SK-N-SH treated with all-trans-retinoic acid at 6 μM for 48 hours (cell line): Measurements from ENCODE around the gene GFPT2.

Experiments used
- ATAC-seq: fragments of 200-7000 bp; cut with Tn5 transposase; 3 replicates; pipeline ENCODE4 v1.9.1; 2020; ENCODE audit warnings: mild to moderate bottlenecking, moderate library complexity
- ARNTL ChIP-seq: fragments of 450-650 bp; formaldehyde crosslinking; IDR thresholded peaks from 2 replicates; pipeline ENCODE4 v1.5.0; 2020; ENCODE audit warnings: low read depth, mild to moderate bottlenecking, moderate library complexity, borderline replicate concordance
- CSDC2 ChIP-seq: fragments of 250-450 bp; sonication (Bioruptor Pico); IDR thresholded peaks from 2 replicates; pipeline ENCODE4 v1.5.0; 2020; ENCODE audit warnings: mild to moderate bottlenecking, moderate library complexity
- ESRRG ChIP-seq: fragments of 250-450 bp; sonication (Bioruptor Pico); IDR thresholded peaks from 2 replicates; pipeline ENCODE4 v1.6.1; 2021; ENCODE audit warnings: mild to moderate bottlenecking
- GLIS3 ChIP-seq: fragments of 250-450 bp; sonication (Bioruptor Pico); IDR thresholded peaks from 2 replicates; pipeline ENCODE4 v1.5.0; 2020; ENCODE audit warnings: mild to moderate bottlenecking, moderate library complexity
- ISL1 ChIP-seq: fragments of 250-450 bp; sonication (Bioruptor Pico); IDR thresholded peaks from 2 replicates; pipeline ENCODE4 v2.1.2; 2022; ENCODE audit warnings: mild to moderate bottlenecking, moderate library complexity
- OSR1 ChIP-seq: fragments of 250-450 bp; sonication (Bioruptor Pico); IDR thresholded peaks from 2 replicates; pipeline ENCODE4 v1.8.0; 2022; ENCODE audit warnings: moderate library complexity, mild to moderate bottlenecking, inconsistent platforms
- PPARA ChIP-seq: fragments of 250-450 bp; sonication (Bioruptor Pico); IDR thresholded peaks from 2 replicates; pipeline ENCODE4 v1.5.0; 2020; ENCODE audit warnings: mild to moderate bottlenecking, borderline replicate concordance
- RARB ChIP-seq: fragments of 250-450 bp; sonication (Bioruptor Pico); IDR thresholded peaks from 2 replicates; pipeline ENCODE4 v1.8.0; 2021; ENCODE audit warnings: mild to moderate bottlenecking, moderate library complexity
- SNAI2 ChIP-seq: fragments of 250-450 bp; sonication (Bioruptor Pico); IDR thresholded peaks from 2 replicates; pipeline ENCODE4 v1.5.0; 2020; ENCODE audit warnings: mild to moderate bottlenecking, moderate library complexity
- TCF4 ChIP-seq: fragments of 250-450 bp; sonication (Bioruptor Pico); IDR thresholded peaks from 2 replicates; pipeline ENCODE4 v1.8.0; 2021; ENCODE audit warnings: mild to moderate bottlenecking, moderate library complexity, borderline replicate concordance
- TOX ChIP-seq: fragments of 250-450 bp; sonication (Bioruptor Pico); IDR thresholded peaks from 2 replicates; pipeline ENCODE4 v1.8.0; 2021; ENCODE audit warnings: mild to moderate bottlenecking, moderate library complexity, borderline replicate concordance
- ZFP3 ChIP-seq: fragments of 250-450 bp; sonication (Bioruptor Pico); IDR thresholded peaks from 2 replicates; pipeline ENCODE4 v1.5.0; 2020; ENCODE audit warnings: mild to moderate bottlenecking, moderate library complexity
- ZFP30 ChIP-seq: fragments of 450-650 bp; formaldehyde crosslinking; IDR thresholded peaks from 2 replicates; pipeline ENCODE4 v1.5.0; 2022; ENCODE audit warnings: mild to moderate bottlenecking, moderate library complexity
- ZNF565 ChIP-seq: fragments of 450-650 bp; formaldehyde crosslinking; conservative IDR thresholded peaks from 2 replicates; pipeline ENCODE4 v1.5.0; 2020; ENCODE audit warnings: low read depth, mild to moderate bottlenecking, moderate library complexity
- ZNF70 ChIP-seq: fragments of 450-650 bp; formaldehyde crosslinking; IDR thresholded peaks from 2 replicates; pipeline ENCODE4 v1.5.0; 2020; ENCODE audit warnings: mild to moderate bottlenecking, moderate library complexity
- ZNF8 ChIP-seq: fragments of 450-650 bp; formaldehyde crosslinking; IDR thresholded peaks from 2 replicates; pipeline ENCODE4 v1.5.0; 2020; ENCODE audit warnings: mild to moderate bottlenecking, moderate library complexity
- TF ChIP-seq, protein P1 (sequence below): fragments of 250-450 bp; sonication (Bioruptor Pico); IDR thresholded peaks from 2 replicates; pipeline ENCODE4 v1.5.0; 2020; ENCODE audit warnings: mild to moderate bottlenecking, moderate library complexity
- TF ChIP-seq, protein P2 (sequence below): fragments of 250-450 bp; sonication (Bioruptor Pico); IDR thresholded peaks from 2 replicates; pipeline ENCODE4 v1.5.1; 2021; ENCODE audit warnings: mild to moderate bottlenecking, moderate library complexity
- TF ChIP-seq, protein P3 (sequence below): fragments of 250-450 bp; sonication (Bioruptor Pico); IDR thresholded peaks from 2 replicates; pipeline ENCODE4 v1.5.1; 2020; ENCODE audit warnings: low read depth, mild to moderate bottlenecking, moderate library complexity
- TF ChIP-seq, protein P4 (sequence below): fragments of 250-450 bp; sonication (Bioruptor Pico); IDR thresholded peaks from 2 replicates; pipeline ENCODE4 v1.8.0; 2021; ENCODE audit warnings: low read depth, mild to moderate bottlenecking, moderate library complexity, borderline replicate concordance

GFPT2 gene

DNA sequence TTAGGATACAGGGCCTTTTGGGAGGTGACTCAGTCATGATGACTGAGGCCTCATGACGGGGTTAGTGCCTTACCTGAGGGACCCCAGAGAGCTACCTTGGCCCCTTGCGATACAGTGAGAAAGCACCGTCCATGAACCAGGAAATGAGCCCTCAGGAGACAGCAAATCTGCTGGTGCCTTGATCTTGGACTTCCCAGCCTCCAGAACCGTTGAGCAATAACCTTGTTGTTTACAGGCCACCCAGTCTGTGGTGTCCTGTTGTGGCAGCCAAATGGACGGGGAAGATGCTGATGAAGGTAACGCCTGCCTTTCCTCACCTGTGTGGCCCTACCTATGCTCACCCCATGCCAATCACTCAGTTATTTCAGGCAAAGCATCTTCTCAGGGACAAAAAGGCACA lies 5.6 kb upstream of the GFPT2 start (continued):
- TF ChIP-seq, protein P1, sequence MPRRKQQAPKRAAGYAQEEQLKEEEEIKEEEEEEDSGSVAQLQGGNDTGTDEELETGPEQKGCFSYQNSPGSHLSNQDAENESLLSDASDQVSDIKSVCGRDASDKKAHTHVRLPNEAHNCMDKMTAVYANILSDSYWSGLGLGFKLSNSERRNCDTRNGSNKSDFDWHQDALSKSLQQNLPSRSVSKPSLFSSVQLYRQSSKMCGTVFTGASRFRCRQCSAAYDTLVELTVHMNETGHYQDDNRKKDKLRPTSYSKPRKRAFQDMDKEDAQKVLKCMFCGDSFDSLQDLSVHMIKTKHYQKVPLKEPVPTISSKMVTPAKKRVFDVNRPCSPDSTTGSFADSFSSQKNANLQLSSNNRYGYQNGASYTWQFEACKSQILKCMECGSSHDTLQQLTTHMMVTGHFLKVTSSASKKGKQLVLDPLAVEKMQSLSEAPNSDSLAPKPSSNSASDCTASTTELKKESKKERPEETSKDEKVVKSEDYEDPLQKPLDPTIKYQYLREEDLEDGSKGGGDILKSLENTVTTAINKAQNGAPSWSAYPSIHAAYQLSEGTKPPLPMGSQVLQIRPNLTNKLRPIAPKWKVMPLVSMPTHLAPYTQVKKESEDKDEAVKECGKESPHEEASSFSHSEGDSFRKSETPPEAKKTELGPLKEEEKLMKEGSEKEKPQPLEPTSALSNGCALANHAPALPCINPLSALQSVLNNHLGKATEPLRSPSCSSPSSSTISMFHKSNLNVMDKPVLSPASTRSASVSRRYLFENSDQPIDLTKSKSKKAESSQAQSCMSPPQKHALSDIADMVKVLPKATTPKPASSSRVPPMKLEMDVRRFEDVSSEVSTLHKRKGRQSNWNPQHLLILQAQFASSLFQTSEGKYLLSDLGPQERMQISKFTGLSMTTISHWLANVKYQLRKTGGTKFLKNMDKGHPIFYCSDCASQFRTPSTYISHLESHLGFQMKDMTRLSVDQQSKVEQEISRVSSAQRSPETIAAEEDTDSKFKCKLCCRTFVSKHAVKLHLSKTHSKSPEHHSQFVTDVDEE (CRISPR knock-in tag), result no peak
- TF ChIP-seq ISL1 (CRISPR knock-in tag) (no peak), OSR1 (no peak), GLIS3 (no peak), SNAI2 (no peak)
- TF ChIP-seq, all 23 proteins: peak for 0

DNA sequence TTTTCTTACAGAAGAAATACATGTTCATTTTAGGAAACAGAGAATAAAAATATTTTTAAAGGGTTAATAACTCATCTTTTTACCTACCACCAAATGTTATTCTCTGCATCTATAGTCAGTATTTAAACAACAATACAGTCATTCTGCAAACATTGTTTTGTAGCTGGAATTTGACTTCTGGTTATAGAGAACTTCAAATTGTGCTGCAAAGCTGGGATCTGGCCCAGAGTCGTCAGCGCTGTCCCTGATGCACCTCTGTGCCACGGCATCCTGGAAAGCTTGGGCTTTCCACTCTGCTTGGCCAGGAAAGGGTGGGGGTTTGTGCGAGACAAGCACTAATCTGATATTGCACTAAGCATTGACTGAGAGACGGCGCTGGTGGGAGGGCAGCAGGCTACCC lies 5.0 kb upstream of the GFPT2 start:
- TF ChIP-seq ZNF8 (CRISPR knock-in tag), result no peak
- no peak for TF ChIP-seq CSDC2 (CRISPR knock-in tag)
- TF ChIP-seq TOX (CRISPR knock-in tag), result no peak
- no peak for TF ChIP-seq OSR1
- TF ChIP-seq, protein P2, sequence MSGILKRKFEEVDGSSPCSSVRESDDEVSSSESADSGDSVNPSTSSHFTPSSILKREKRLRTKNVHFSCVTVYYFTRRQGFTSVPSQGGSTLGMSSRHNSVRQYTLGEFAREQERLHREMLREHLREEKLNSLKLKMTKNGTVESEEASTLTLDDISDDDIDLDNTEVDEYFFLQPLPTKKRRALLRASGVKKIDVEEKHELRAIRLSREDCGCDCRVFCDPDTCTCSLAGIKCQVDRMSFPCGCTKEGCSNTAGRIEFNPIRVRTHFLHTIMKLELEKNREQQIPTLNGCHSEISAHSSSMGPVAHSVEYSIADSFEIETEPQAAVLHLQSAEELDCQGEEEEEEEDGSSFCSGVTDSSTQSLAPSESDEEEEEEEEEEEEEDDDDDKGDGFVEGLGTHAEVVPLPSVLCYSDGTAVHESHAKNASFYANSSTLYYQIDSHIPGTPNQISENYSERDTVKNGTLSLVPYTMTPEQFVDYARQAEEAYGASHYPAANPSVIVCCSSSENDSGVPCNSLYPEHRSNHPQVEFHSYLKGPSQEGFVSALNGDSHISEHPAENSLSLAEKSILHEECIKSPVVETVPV (CRISPR knock-in tag), result no peak
- no peak for TF ChIP-seq ESRRG (CRISPR knock-in tag)
- no peak for TF ChIP-seq RARB
- no peak for TF ChIP-seq SNAI2
- TF ChIP-seq ZFP30 (CRISPR knock-in tag), result no peak
- no peak for TF ChIP-seq ZFP3
- no peak for TF ChIP-seq TCF4 (CRISPR knock-in tag)
- TF ChIP-seq, protein P1 (CRISPR knock-in tag), result no peak
- TF ChIP-seq ARNTL, result no peak
- TF ChIP-seq, protein P3, sequence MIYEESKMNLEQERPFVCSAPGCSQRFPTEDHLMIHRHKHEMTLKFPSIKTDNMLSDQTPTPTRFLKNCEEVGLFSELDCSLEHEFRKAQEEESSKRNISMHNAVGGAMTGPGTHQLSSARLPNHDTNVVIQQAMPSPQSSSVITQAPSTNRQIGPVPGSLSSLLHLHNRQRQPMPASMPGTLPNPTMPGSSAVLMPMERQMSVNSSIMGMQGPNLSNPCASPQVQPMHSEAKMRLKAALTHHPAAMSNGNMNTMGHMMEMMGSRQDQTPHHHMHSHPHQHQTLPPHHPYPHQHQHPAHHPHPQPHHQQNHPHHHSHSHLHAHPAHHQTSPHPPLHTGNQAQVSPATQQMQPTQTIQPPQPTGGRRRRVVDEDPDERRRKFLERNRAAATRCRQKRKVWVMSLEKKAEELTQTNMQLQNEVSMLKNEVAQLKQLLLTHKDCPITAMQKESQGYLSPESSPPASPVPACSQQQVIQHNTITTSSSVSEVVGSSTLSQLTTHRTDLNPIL (CRISPR knock-in tag), result no peak
- TF ChIP-seq, protein P4, sequence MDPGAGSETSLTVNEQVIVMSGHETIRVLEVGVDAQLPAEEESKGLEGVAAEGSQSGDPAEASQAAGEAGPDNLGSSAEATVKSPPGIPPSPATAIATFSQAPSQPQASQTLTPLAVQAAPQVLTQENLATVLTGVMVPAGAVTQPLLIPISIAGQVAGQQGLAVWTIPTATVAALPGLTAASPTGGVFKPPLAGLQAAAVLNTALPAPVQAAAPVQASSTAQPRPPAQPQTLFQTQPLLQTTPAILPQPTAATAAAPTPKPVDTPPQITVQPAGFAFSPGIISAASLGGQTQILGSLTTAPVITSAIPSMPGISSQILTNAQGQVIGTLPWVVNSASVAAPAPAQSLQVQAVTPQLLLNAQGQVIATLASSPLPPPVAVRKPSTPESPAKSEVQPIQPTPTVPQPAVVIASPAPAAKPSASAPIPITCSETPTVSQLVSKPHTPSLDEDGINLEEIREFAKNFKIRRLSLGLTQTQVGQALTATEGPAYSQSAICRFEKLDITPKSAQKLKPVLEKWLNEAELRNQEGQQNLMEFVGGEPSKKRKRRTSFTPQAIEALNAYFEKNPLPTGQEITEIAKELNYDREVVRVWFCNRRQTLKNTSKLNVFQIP (CRISPR knock-in tag), result no peak
- TF ChIP-seq ZNF565 (CRISPR knock-in tag), result no peak
- no peak for ATAC-seq

DNA sequence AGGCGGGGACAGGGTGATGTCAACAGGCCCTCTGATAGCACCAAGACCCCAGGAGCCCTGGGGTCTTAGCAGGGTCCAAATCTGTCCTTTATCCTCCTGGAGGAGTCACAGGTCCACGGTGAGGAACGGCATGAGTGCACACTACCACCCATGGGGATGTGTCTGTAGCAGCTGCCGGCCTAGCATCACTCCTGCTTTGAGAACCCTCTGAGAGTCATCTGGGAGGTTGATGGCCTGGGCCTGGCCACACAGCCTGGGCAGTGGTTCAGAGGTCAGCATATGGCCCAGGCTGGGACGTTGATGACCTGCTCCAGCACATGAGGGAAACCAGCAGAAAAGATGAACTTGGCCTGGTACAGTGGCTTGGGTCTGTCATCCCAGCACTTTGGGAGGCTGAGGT lies 1.8 kb upstream of the GFPT2 start:
- ATAC-seq, result no peak
- TF ChIP-seq ARNTL, result no peak
- no peak for TF ChIP-seq SNAI2
- TF ChIP-seq PPARA (CRISPR knock-in tag), result no peak
- no peak for TF ChIP-seq ZFP3
- no peak for TF ChIP-seq ZFP30 (CRISPR knock-in tag)
- no peak for TF ChIP-seq ZNF70
- TF ChIP-seq CSDC2 (CRISPR knock-in tag), result no peak
- no peak for TF ChIP-seq ZNF8 (CRISPR knock-in tag)
- TF ChIP-seq, protein P3 (CRISPR knock-in tag), result no peak
- TF ChIP-seq OSR1, result no peak
- TF ChIP-seq, protein P2 (CRISPR knock-in tag), result no peak
- TF ChIP-seq TCF4 (CRISPR knock-in tag), result no peak
